ENCODE data around the gene UNC5A. TPM values are rescaled to one million over a fixed set of nuclear protein-coding genes. Genes with fewer than 3 reads are reported as not detected.

UNC5A gene
- total and polyA plus RNA-seq, 10 of the 15 experiments (the other 5 are each of a cell fraction or from before 2014, with no cell fraction given): not detected

GRCh38 chr5:176929654-176930053 is 119.3 kb downstream of the UNC5A start:
- no peak overlapping the region for H3K4me3 ChIP-seq
- H3K27me3 ChIP-seq (replicated peaks in 1 of 2; ENCODE audit: control insufficient read depth in 2 of 2, insufficient read depth in 2 of 2, low read length in 1 of 2): no peaks in the 10 kb centered on the region
- FAIRE-seq (no peak), ATAC-seq (no peak), DNase-seq (ENCODE audit: low read depth, low spot score) (no peak)
- intact Hi-C loops (cut with micrococcal nuclease; ENCODE audit: unreplicated experiment): no loop called here
- ChIA-PET POLR2A (no interaction called here), CTCF (interaction anchor here (0.8 to 1.1 kb wide), 2 partner anchors 28 to 269 kb away, joined by 3 to 4 read pairs; no protein-coding TSS in a partner anchor), RAD21 (ENCODE audit: unreplicated experiment) (no interaction called here), SMC1A (ENCODE audit: uncharacterized antibody, unreplicated experiment) (no interaction called here)
- no peak overlapping the region for H3K9ac ChIP-seq (ENCODE audit: control insufficient read depth, insufficient read depth, low read length)
- no peak overlapping the region for H3K4me2 ChIP-seq (ENCODE audit: control insufficient read depth, insufficient read depth)
- in situ Hi-C loops (cut with MboI): no loop called here
- BruUV-seq (replicated peaks): no TSS peak
- H2AFZ ChIP-seq (ENCODE audit: control insufficient read depth, low read depth, low read length): no peak overlapping the region
- H3K36me3 ChIP-seq (ENCODE audit: control insufficient read depth in 2 of 2, insufficient read depth in 2 of 2, low read length in 1 of 2): peaks cover 0 to 12% of the 10 kb centered on the region in 2 experiments; a peak in 3 of 4 replicates
- H3K4me1 ChIP-seq (ENCODE audit: control insufficient read depth, insufficient read depth, low read length): no peaks in the 10 kb centered on the region
- no peaks in the 10 kb centered on the region for H3K79me2 ChIP-seq (ENCODE audit: control insufficient read depth, insufficient read depth, low read length)
- H3K9me3 ChIP-seq (replicated peaks; ENCODE audit: control insufficient read depth, insufficient read depth, low read length): no peaks in the 10 kb centered on the region
- no peaks in the 10 kb centered on the region for H4K20me1 ChIP-seq (ENCODE audit: control insufficient read depth, insufficient read depth)
- H3K27ac ChIP-seq (ENCODE audit: control insufficient read depth, insufficient read depth): no peak overlapping the region
- WGBS (ENCODE audit: insufficient coverage, insufficient replicate concordance, low lambda C conversion rate, missing lambda C conversion rate): 96% methylated on average over 1 of the region's 1 CpG
- TF ChIP-seq NFYA (IDR thresholded peaks at IDR 0.05; ENCODE audit: borderline replicate concordance, low read depth, low read length) (no peak), PAX5 (IDR thresholded peaks at IDR 0.05; ENCODE audit: borderline replicate concordance, low read depth, low read length) (no peak), NKRF (conservative IDR thresholded peaks at IDR 0.05) (no peak), SP1 (IDR thresholded peaks at IDR 0.05; ENCODE audit: low read depth, low read length) (no peak), IKZF2 (IDR thresholded peaks at IDR 0.05) (no peak), ZBTB33 (IDR thresholded peaks at IDR 0.05) (no peak), TARDBP (IDR thresholded peaks at IDR 0.05; ENCODE audit: borderline replicate concordance) (no peak)
- TF ChIP-seq, protein P1, sequence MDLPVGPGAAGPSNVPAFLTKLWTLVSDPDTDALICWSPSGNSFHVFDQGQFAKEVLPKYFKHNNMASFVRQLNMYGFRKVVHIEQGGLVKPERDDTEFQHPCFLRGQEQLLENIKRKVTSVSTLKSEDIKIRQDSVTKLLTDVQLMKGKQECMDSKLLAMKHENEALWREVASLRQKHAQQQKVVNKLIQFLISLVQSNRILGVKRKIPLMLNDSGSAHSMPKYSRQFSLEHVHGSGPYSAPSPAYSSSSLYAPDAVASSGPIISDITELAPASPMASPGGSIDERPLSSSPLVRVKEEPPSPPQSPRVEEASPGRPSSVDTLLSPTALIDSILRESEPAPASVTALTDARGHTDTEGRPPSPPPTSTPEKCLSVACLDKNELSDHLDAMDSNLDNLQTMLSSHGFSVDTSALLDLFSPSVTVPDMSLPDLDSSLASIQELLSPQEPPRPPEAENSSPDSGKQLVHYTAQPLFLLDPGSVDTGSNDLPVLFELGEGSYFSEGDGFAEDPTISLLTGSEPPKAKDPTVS (IDR thresholded peaks at IDR 0.05; ENCODE audit: low read depth, low read length): no peak
- TF ChIP-seq, protein P2, sequence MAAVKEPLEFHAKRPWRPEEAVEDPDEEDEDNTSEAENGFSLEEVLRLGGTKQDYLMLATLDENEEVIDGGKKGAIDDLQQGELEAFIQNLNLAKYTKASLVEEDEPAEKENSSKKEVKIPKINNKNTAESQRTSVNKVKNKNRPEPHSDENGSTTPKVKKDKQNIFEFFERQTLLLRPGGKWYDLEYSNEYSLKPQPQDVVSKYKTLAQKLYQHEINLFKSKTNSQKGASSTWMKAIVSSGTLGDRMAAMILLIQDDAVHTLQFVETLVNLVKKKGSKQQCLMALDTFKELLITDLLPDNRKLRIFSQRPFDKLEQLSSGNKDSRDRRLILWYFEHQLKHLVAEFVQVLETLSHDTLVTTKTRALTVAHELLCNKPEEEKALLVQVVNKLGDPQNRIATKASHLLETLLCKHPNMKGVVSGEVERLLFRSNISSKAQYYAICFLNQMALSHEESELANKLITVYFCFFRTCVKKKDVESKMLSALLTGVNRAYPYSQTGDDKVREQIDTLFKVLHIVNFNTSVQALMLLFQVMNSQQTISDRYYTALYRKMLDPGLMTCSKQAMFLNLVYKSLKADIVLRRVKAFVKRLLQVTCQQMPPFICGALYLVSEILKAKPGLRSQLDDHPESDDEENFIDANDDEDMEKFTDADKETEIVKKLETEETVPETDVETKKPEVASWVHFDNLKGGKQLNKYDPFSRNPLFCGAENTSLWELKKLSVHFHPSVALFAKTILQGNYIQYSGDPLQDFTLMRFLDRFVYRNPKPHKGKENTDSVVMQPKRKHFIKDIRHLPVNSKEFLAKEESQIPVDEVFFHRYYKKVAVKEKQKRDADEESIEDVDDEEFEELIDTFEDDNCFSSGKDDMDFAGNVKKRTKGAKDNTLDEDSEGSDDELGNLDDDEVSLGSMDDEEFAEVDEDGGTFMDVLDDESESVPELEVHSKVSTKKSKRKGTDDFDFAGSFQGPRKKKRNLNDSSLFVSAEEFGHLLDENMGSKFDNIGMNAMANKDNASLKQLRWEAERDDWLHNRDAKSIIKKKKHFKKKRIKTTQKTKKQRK (IDR thresholded peaks at IDR 0.05; ENCODE audit: low read depth, low read length): no peak
- TF ChIP-seq, protein P3, sequence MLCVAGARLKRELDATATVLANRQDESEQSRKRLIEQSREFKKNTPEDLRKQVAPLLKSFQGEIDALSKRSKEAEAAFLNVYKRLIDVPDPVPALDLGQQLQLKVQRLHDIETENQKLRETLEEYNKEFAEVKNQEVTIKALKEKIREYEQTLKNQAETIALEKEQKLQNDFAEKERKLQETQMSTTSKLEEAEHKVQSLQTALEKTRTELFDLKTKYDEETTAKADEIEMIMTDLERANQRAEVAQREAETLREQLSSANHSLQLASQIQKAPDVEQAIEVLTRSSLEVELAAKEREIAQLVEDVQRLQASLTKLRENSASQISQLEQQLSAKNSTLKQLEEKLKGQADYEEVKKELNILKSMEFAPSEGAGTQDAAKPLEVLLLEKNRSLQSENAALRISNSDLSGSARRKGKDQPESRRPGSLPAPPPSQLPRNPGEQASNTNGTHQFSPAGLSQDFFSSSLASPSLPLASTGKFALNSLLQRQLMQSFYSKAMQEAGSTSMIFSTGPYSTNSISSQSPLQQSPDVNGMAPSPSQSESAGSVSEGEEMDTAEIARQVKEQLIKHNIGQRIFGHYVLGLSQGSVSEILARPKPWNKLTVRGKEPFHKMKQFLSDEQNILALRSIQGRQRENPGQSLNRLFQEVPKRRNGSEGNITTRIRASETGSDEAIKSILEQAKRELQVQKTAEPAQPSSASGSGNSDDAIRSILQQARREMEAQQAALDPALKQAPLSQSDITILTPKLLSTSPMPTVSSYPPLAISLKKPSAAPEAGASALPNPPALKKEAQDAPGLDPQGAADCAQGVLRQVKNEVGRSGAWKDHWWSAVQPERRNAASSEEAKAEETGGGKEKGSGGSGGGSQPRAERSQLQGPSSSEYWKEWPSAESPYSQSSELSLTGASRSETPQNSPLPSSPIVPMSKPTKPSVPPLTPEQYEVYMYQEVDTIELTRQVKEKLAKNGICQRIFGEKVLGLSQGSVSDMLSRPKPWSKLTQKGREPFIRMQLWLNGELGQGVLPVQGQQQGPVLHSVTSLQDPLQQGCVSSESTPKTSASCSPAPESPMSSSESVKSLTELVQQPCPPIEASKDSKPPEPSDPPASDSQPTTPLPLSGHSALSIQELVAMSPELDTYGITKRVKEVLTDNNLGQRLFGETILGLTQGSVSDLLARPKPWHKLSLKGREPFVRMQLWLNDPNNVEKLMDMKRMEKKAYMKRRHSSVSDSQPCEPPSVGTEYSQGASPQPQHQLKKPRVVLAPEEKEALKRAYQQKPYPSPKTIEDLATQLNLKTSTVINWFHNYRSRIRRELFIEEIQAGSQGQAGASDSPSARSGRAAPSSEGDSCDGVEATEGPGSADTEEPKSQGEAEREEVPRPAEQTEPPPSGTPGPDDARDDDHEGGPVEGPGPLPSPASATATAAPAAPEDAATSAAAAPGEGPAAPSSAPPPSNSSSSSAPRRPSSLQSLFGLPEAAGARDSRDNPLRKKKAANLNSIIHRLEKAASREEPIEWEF (IDR thresholded peaks at IDR 0.05; ENCODE audit: insufficient replicate concordance, low read depth, low read length): no peak

Measured in GM12878 (cell line).